Body of pancreas (tissue), 4 donors: Measurements from ENCODE around the gene THSD4. TPM values are rescaled to one million over a fixed set of nuclear protein-coding genes. Genes with fewer than 3 reads are reported as not detected.

Source experiments
- ATAC-seq: fragments of 150-250 bp; one replicate; pipeline ENCODE4 v1.9.1; 2016
- DNase-seq, 4 donors: peaks; one replicate each; pipeline ENCODE4 v3.0.0-alpha.2; 2019
- H3K27ac ChIP-seq, 4 donors: fragments of 200-600 bp; sonication (generic); 1 replicate in 3 of 4; 2 replicates in 1 of 4; pipeline versions ENCODE4 v1.5.1 to v1.6.1; 2016 to 2019; ENCODE audit warnings: mild to moderate bottlenecking in 1 of 4, mixed read lengths in 1 of 4, moderate library complexity in 1 of 4
- H3K27me3 ChIP-seq, 2 donors: fragments of 200-600 bp; sonication (generic); one replicate each; pipeline ENCODE4 v1.6.0; 2016; ENCODE audit warnings: mild to moderate bottlenecking in 1 of 2
- H3K36me3 ChIP-seq, 2 donors: fragments of 200-600 bp; sonication (generic); replicated peaks in 1 of 2; 2 replicates each; pipeline ENCODE4 v1.5.1; 2016; ENCODE audit warnings: low read depth in 2 of 2; ENCODE audit not compliant: insufficient read depth in 1 of 2
- H3K4me1 ChIP-seq: fragments of 200-600 bp; sonication (generic); one replicate; pipeline ENCODE4 v1.6.0; 2016
- H3K4me3 ChIP-seq, 2 donors: fragments of 200-600 bp; sonication (generic); 1 replicate in 1 of 2; 2 replicates in 1 of 2; pipeline ENCODE4 v1.5.1; 2016 to 2019
- H3K9me3 ChIP-seq, 3 donors: fragments of 200-600 bp; sonication (generic); 1 replicate in 2 of 3; 2 replicates in 1 of 3; pipeline ENCODE4 v1.5.1; 2016
- POLR2A ChIP-seq, 3 donors: fragments of 450-650 bp; IDR thresholded peaks; one replicate each; pipeline ENCODE4 v1.6.1; 2016; ENCODE audit warnings: antibody characterized with exemption in 3 of 3, mild to moderate bottlenecking in 2 of 3
- WGBS, 2 donors: methylation state at CpG; one replicate each; pipeline ENCODE4 v1.1.5; 2017; 5-methylcytosine and 5-hydroxymethylcytosine counted together
- intact Hi-C: fragments of 100-400 bp; cut with DNase I; formaldehyde crosslinking; loops from one replicate; pipeline ENCODE4 v1.15.1; 2023
- total RNA-seq, 2 donors: library from RNA; depleted of rRNA; stranded (reverse); fragments of >200 nt; gene quantifications; one replicate each; pipeline ENCODE4 v1.1.0, GENCODE V29; 2016
- TF ChIP-seq, protein P1 (sequence below), 7 experiments: fragments of 450-650 bp in 4 of 7; fragments of 200-600 bp in 3 of 7; sonication (generic) in 3 of 7; IDR thresholded peaks; one replicate each; pipeline ENCODE4 v1.5.1; 2016 to 2019; ENCODE audit warnings: antibody characterized with exemption in 7 of 7

THSD4 gene
- total RNA-seq, 2 donors from 2014 or later = 12.9 to 16.1 TPM

DNA sequence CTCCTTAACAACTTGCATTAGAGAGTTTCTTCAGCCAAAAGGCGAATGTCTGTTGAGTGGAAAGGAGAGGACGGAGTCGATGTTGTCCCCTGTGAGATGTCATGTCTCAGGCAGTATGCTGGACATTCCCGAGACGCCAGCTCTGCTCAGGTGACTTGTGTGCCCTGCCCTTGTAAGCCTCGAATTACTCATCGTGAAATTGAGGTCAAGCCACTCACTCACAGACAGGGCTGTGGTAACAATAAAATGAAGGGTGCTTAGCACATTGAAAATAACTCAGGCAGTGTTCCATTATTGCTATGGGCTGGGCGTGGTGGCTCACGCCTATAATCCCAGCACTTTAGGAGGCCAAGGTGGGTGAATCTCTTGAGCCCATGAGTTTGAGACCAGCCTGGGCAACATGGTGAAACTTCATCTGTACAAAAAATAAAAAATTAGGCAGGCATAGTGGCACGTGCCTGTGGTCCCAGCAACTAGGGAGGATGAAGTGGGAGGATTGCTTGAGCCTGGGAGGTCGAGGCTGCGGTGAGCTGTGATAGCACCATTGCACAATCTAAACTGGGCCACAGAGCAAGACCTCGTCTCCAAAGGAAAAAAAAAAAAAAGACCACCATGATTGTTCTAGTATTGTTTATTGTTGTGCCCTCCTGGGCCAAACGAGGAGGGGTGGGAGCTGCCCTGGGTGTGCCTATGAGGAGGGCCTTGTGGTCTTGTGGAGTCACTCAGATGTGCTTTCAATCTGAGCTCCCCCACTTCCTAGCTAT, 214.4 kb downstream of the THSD4 start:
- DNase-seq (peak in 1 of 4 donors; percentile 12), ATAC-seq (no peak)
- 70 to 72% methylated on average over 14 of the region's 14 CpGs for WGBS, 2 donors
- no peak overlapping the region for H3K4me3 ChIP-seq
- TF ChIP-seq POLR2A (IDR thresholded peaks at IDR 0.05) = no peak
- TF ChIP-seq, protein P1, sequence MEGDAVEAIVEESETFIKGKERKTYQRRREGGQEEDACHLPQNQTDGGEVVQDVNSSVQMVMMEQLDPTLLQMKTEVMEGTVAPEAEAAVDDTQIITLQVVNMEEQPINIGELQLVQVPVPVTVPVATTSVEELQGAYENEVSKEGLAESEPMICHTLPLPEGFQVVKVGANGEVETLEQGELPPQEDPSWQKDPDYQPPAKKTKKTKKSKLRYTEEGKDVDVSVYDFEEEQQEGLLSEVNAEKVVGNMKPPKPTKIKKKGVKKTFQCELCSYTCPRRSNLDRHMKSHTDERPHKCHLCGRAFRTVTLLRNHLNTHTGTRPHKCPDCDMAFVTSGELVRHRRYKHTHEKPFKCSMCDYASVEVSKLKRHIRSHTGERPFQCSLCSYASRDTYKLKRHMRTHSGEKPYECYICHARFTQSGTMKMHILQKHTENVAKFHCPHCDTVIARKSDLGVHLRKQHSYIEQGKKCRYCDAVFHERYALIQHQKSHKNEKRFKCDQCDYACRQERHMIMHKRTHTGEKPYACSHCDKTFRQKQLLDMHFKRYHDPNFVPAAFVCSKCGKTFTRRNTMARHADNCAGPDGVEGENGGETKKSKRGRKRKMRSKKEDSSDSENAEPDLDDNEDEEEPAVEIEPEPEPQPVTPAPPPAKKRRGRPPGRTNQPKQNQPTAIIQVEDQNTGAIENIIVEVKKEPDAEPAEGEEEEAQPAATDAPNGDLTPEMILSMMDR (IDR thresholded peaks at IDR 0.05) = no peak
- intact Hi-C loops = no loop called here
- H3K36me3 ChIP-seq = no peaks in the 10 kb centered on the region
- H3K27ac ChIP-seq = no peak overlapping the region
- no peaks in the 10 kb centered on the region for H3K27me3 ChIP-seq
- H3K4me1 ChIP-seq = no peaks in the 10 kb centered on the region
- no peaks in the 10 kb centered on the region for H3K9me3 ChIP-seq

DNA sequence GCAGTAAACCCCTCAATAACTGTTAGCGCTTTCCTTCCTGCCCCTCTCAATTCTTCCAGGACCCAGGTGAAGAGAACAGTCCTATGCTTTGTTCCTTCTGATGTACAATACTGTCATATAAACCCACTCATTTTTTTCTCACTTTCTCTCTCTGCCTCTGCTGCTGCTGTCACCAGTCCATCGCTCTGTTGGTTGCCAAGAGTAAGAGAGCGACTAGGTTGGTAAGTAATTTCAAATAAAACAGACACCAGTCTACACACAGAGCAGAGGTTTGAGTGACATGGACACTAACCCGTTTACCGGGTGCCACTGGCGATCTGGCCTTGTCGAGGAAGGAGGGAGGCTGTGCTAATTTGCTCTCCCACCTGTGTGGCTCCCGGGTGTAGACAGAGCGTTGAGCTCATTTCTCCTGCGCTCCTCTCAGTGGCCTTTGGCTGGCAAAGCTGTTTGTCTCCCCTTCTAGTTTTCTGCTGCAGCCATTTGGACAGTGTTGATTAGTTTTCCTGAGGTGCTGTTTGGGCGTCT, 215.4 kb downstream of the THSD4 start:
- Histone ChIP-seq H3K36me3 (no peaks in the 10 kb centered on the region), H3K4me1 (no peaks in the 10 kb centered on the region), H3K9me3 (no peaks in the 10 kb centered on the region), H3K27ac (no peak overlapping the region), H3K27me3 (no peaks in the 10 kb centered on the region), H3K4me3 (no peak overlapping the region)
- TF ChIP-seq, protein P1 (IDR thresholded peaks at IDR 0.05) = no peak
- TF ChIP-seq POLR2A (IDR thresholded peaks at IDR 0.05) = no peak
- ATAC-seq (no peak), DNase-seq (no peak)
- intact Hi-C loops = no loop called here
- 67 to 70% methylated on average over 11 of the region's 11 CpGs for WGBS, 2 donors

DNA sequence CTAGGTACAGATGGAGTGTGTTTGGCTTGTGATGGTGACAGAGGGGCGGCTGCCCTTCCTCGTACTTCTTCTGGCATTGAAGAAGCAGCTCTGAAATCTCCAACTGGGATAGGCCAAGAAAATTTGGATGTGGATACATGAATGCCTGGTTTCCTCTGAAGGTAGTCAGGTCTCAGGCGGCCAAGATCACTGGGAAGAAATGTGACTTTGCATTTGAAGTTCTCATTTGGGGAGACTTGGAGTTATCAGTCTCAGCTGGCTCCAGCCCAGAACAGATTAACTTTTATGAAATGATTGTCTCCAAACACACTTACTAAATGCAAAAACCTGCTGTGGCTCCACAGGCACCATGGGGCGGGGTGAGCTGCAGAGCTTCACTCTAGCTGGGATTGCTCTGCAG, 215.9 kb downstream of the THSD4 start:
- H3K27ac ChIP-seq = no peak overlapping the region
- TF ChIP-seq, protein P1 (IDR thresholded peaks at IDR 0.05) = no peak
- TF ChIP-seq POLR2A (IDR thresholded peaks at IDR 0.05) = no peak
- ATAC-seq = no peak

DNA sequence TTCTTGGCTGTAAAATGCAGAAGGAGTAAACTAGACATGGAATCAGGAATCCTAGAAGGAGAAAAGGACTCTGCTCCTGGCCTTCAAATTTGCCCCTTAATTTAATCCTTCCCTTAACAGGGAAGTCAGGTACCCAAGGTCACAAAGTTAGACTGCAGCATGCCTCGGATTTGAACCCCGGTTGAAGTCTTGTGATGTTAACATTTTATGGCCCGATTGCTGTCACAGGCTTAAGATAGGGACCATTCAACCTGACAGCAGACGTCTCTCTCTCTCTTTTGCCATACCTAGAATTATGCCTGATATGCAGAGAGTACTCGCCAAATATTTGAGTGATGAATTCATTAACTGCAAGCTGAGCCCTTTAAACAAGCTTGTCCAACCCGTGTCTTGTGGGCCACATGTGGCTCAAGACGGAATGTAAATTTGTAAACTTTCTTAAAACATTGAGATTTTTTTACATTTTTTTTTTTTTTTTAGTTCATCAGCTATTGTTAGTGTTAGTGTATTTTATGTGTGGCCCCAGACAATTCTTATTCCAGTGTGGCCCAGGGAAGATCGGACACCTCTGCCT, 217.2 kb downstream of the THSD4 start:
- H3K36me3 ChIP-seq = no peaks in the 10 kb centered on the region
- intact Hi-C loops = no loop called here
- DNase-seq (no peak), ATAC-seq (no peak)
- TF ChIP-seq POLR2A (IDR thresholded peaks at IDR 0.05) = no peak
- TF ChIP-seq, protein P1 (IDR thresholded peaks at IDR 0.05) = no peak
- H3K27ac ChIP-seq = no peak overlapping the region
- 60 to 69% methylated on average over 8 of the region's 8 CpGs for WGBS, 2 donors
- no peak overlapping the region for H3K4me3 ChIP-seq
- H3K27me3 ChIP-seq = no peaks in the 10 kb centered on the region
- H3K4me1 ChIP-seq = no peaks in the 10 kb centered on the region
- H3K9me3 ChIP-seq = no peaks in the 10 kb centered on the region

More for the DNA sequence above, 215.9 kb downstream of the THSD4 start:
- no peaks in the 10 kb centered on the region for H3K27me3 ChIP-seq
- H3K4me3 ChIP-seq = no peak overlapping the region
- no peak for DNase-seq
- 75 to 79% methylated on average over 3 to 4 of the region's 4 CpGs for WGBS, 2 donors
- no peaks in the 10 kb centered on the region for H3K9me3 ChIP-seq
- H3K36me3 ChIP-seq = no peaks in the 10 kb centered on the region
- no peaks in the 10 kb centered on the region for H3K4me1 ChIP-seq
- intact Hi-C loops = no loop called here
